C4-2B (cell line): Measurements from ENCODE around the gene DARS1.

Source experiments
- CTCF ChIP-seq: fragments of 450-650 bp; conservative IDR thresholded peaks from 2 replicates; pipeline ENCODE4 v1.5.1; 2017; ENCODE audit warnings: mild to moderate bottlenecking
- ZFX ChIP-seq: fragments of 450-650 bp; IDR thresholded peaks from 2 replicates; pipeline ENCODE4 v1.6.1; 2017

- no peak for TF ChIP-seq CTCF
- no peak for TF ChIP-seq ZFX
These were observed 19.7 kb downstream of the DARS1 start for GRCh38 chr2:135965756-135966155.
